OCI-M2 (cell line): ENCODE results near the gene RAPGEF5.
"Not testable (repeated sequence)": the region's sequence is repeated elsewhere in the genome, so short reads cannot be mapped to it uniquely, and the experiment has no call there.

Experiments used
- DNase-seq: peaks from one replicate; lab custom pipeline; 2025; ENCODE audit not compliant: unreplicated experiment; lab: John Stamatoyannopoulos, UW

Gene RAPGEF5

GRCh38 chr7:22093936-22094335 is 263.0 kb downstream of the RAPGEF5 start:
- no peak for DNase-seq

GRCh38 chr7:22093001-22093400 is 264.0 kb downstream of the RAPGEF5 start:
- DNase-seq: no peak

- DNase-seq: not testable (repeated sequence)
These were observed 265.9 kb downstream of the RAPGEF5 start for GRCh38 chr7:22090958-22091525.

- no peak for DNase-seq
These were observed 266.4 kb downstream of the RAPGEF5 start for GRCh38 chr7:22090512-22090911.

GRCh38 chr7:22090107-22090506 is 266.8 kb downstream of the RAPGEF5 start:
- DNase-seq: no peak

- no peak for DNase-seq
These were observed 268.1 kb downstream of the RAPGEF5 start for GRCh38 chr7:22088827-22089226.

- DNase-seq: no peak
These were observed 269.1 kb downstream of the RAPGEF5 start for GRCh38 chr7:22087861-22088260.

- no peak for DNase-seq
These were observed 273.2 kb downstream of the RAPGEF5 start for GRCh38 chr7:22083704-22084240.

- no peak for DNase-seq
These were observed 273.9 kb downstream of the RAPGEF5 start for GRCh38 chr7:22082886-22083703.

GRCh38 chr7:22082553-22082885 is 274.4 kb downstream of the RAPGEF5 start:
- DNase-seq: no peak

- not testable (repeated sequence) for DNase-seq
These were observed 276.7 kb downstream of the RAPGEF5 start for GRCh38 chr7:22080219-22080618.

GRCh38 chr7:22078872-22079271 is 278.1 kb downstream of the RAPGEF5 start:
- not testable (repeated sequence) for DNase-seq

- DNase-seq: no peak
These were observed 281.4 kb downstream of the RAPGEF5 start for GRCh38 chr7:22075561-22075960.

- DNase-seq: no peak
These were observed 282.1 kb downstream of the RAPGEF5 start for GRCh38 chr7:22074897-22075296.
